Upper lobe of left lung (tissue), 6 donors: Measurements from ENCODE around the gene FOXA1. TPM values are rescaled to one million over a fixed set of nuclear protein-coding genes. Genes with fewer than 3 reads are reported as not detected.

Experiments used
- ATAC-seq, 2 donors: fragments of 200-7000 bp; cut with Tn5 transposase; one replicate each; pipeline ENCODE4 v1.9.1; 2022; ENCODE audit warnings: mild to moderate bottlenecking in 2 of 2, moderate library complexity in 2 of 2; ENCODE audit not compliant: low FRiP score in 2 of 2
- DNase-seq, 2 donors: peaks; one replicate each; pipeline ENCODE4 v3.0.0-alpha.2; 2019 to 2020
- H3K27ac ChIP-seq, 4 donors: fragments of 200-600 bp; sonication (generic); one replicate each; pipeline ENCODE4 v1.5.1; 2016 to 2019
- H3K27me3 ChIP-seq, 4 donors: fragments of 200-600 bp; sonication (generic); one replicate each; pipeline ENCODE4 v1.5.1; 2017 to 2019
- H3K36me3 ChIP-seq, 4 donors: fragments of 200-600 bp; sonication (generic); one replicate each; pipeline ENCODE4 v1.5.1; 2016 to 2019
- H3K4me1 ChIP-seq, 4 donors: fragments of 200-600 bp; sonication (generic); one replicate each; pipeline ENCODE4 v1.5.1; 2018 to 2019
- H3K4me3 ChIP-seq, 4 donors: fragments of 200-600 bp; sonication (generic); one replicate each; pipeline ENCODE4 v1.5.1; 2017 to 2019; ENCODE audit warnings: mild to moderate bottlenecking in 2 of 4, moderate library complexity in 1 of 4
- H3K9me3 ChIP-seq, 4 donors: fragments of 200-600 bp; sonication (generic); one replicate each; pipeline ENCODE4 v1.5.1; 2018 to 2019
- CTCF ChIP-seq, 6 experiments: fragments of 450-650 bp in 4 of 6; fragments of 200-600 bp in 2 of 6; sonication (generic) in 2 of 6; IDR thresholded peaks; one replicate each; pipeline ENCODE4 v1.5.1; 2016 to 2019; ENCODE audit warnings: antibody characterized with exemption in 6 of 6
- EP300 ChIP-seq, 4 donors: sonication (generic); formaldehyde crosslinking; IDR thresholded peaks; one replicate each; pipeline ENCODE4 v1.5.1; 2017; ENCODE audit warnings: antibody characterized with exemption in 4 of 4, control low read depth in 2 of 4
- POLR2A ChIP-seq, 4 donors: fragments of 450-650 bp; IDR thresholded peaks; one replicate each; pipeline ENCODE4 v1.5.1; 2016 to 2017; ENCODE audit warnings: antibody characterized with exemption in 4 of 4, mild to moderate bottlenecking in 2 of 4
- POLR2AphosphoS5 ChIP-seq, 2 donors: sonication (generic); formaldehyde crosslinking; IDR thresholded peaks; one replicate each; pipeline ENCODE4 v1.5.1; 2017; ENCODE audit warnings: antibody characterized with exemption in 2 of 2
- whole genome bisulfite sequencing, 2 donors: methylation state at CpG; one replicate each; pipeline ENCODE4 v1.1.5; 2017 to 2018; 5-methylcytosine and 5-hydroxymethylcytosine counted together
- total RNA-seq, 6 donors: library from RNA; depleted of rRNA in 4 of 6; stranded (reverse); fragments of >200 nt in 4 of 6; gene quantifications; one replicate each; pipeline versions ENCODE4 v1.1.0 to v1.2.1, GENCODE V29; 2016 to 2021
- donor health status: DM: no; HTN: no; CAD: no; lungs with moderate emphysema.
- donor health status: DM: no; HTN: yes; CAD: no; lungs with severe emphysema.

Gene FOXA1
- total RNA-seq, 6 donors from 2014 or later = 25.1 to 69.2 (median 34.6) TPM

- H3K4me3 ChIP-seq = no peak overlapping the region
- ATAC-seq (no peak), DNase-seq (peak in 1 of 2 donors; percentile 80)
- no peaks in the 10 kb centered on the region for H3K36me3 ChIP-seq
- no peak overlapping the region for H3K27ac ChIP-seq
- no peaks in the 10 kb centered on the region for H3K9me3 ChIP-seq
- TF ChIP-seq POLR2AphosphoS5 (IDR thresholded peaks at IDR 0.05) = no peak
- WGBS, 2 donors = 33 to 46% methylated on average over 40 to 80 of the region's 81 CpGs
- peaks cover 0 to 5% (median 0%) of the 10 kb centered on the region in 4 donors for H3K4me1 ChIP-seq
- H3K27me3 ChIP-seq = no peaks in the 10 kb centered on the region
Measured at GRCh38 chr14:37622231-37622923, 27.3 kb upstream of the FOXA1 start.

GRCh38 chr14:37620856-37621255 lies 25.8 kb upstream of the FOXA1 start:
- Histone ChIP-seq H3K4me1 (peaks cover 0 to 5% (median 0%) of the 10 kb centered on the region in 4 donors), H3K36me3 (no peaks in the 10 kb centered on the region), H3K27ac (no peak overlapping the region), H3K27me3 (no peaks in the 10 kb centered on the region), H3K9me3 (peaks cover 3 to 12% (median 5%) of the 10 kb centered on the region in 4 donors), H3K4me3 (no peak overlapping the region)
- ATAC-seq = no peak
- no peak for TF ChIP-seq EP300 (IDR thresholded peaks at IDR 0.05)
- TF ChIP-seq CTCF (IDR thresholded peaks at IDR 0.05) = no peak
- TF ChIP-seq POLR2AphosphoS5 (IDR thresholded peaks at IDR 0.05) = no peak
- no peak for TF ChIP-seq POLR2A (IDR thresholded peaks at IDR 0.05)
- DNase-seq = no peak

- Histone ChIP-seq H3K27ac (no peak overlapping the region), H3K27me3 (no peaks in the 10 kb centered on the region), H3K9me3 (peaks cover 5 to 23% (median 19%) of the 10 kb centered on the region in 4 donors), H3K4me3 (no peak overlapping the region), H3K4me1 (peaks cover 0 to 5% (median 0%) of the 10 kb centered on the region in 4 donors), H3K36me3 (no peaks in the 10 kb centered on the region)
- TF ChIP-seq EP300 (IDR thresholded peaks at IDR 0.05) (no peak), POLR2AphosphoS5 (IDR thresholded peaks at IDR 0.05) (no peak), CTCF (IDR thresholded peaks at IDR 0.05) (no peak), POLR2A (IDR thresholded peaks at IDR 0.05) (no peak)
- DNase-seq (no peak), ATAC-seq (no peak)
- WGBS, 2 donors = 30 to 35% methylated on average over 1 of the region's 1 CpG
Measured at GRCh38 chr14:37618498-37619028, 23.5 kb upstream of the FOXA1 start.

- Histone ChIP-seq H3K27me3 (no peaks in the 10 kb centered on the region), H3K36me3 (no peaks in the 10 kb centered on the region), H3K4me1 (peaks cover 0 to 5% (median 0%) of the 10 kb centered on the region in 4 donors), H3K27ac (no peak overlapping the region), H3K9me3 (peaks cover 5 to 23% (median 19%) of the 10 kb centered on the region in 4 donors), H3K4me3 (no peak overlapping the region)
- 81 to 95% methylated on average over 1 of the region's 1 CpG for WGBS, 2 donors
- TF ChIP-seq CTCF (IDR thresholded peaks at IDR 0.05) (no peak), POLR2A (IDR thresholded peaks at IDR 0.05) (no peak), EP300 (IDR thresholded peaks at IDR 0.05) (no peak), POLR2AphosphoS5 (IDR thresholded peaks at IDR 0.05) (no peak)
- ATAC-seq (no peak), DNase-seq (no peak)
Measured at GRCh38 chr14:37617864-37618365, 22.9 kb upstream of the FOXA1 start.

- H3K4me1 ChIP-seq = no peaks in the 10 kb centered on the region
- H3K27me3 ChIP-seq = no peaks in the 10 kb centered on the region
- WGBS, 2 donors = 90 to 93% methylated on average over 4 of the region's 4 CpGs
- H3K36me3 ChIP-seq = no peaks in the 10 kb centered on the region
- no peak overlapping the region for H3K4me3 ChIP-seq
- DNase-seq = no peak
- no peak overlapping the region for H3K27ac ChIP-seq
- TF ChIP-seq CTCF (IDR thresholded peaks at IDR 0.05) = no peak
- no peak for TF ChIP-seq EP300 (IDR thresholded peaks at IDR 0.05)
- no peak for TF ChIP-seq POLR2A (IDR thresholded peaks at IDR 0.05)
- TF ChIP-seq POLR2AphosphoS5 (IDR thresholded peaks at IDR 0.05) = no peak
- no peak for ATAC-seq
- peaks cover 5 to 25% (median 20%) of the 10 kb centered on the region in 4 donors for H3K9me3 ChIP-seq
Measured at GRCh38 chr14:37616853-37617252, 21.8 kb upstream of the FOXA1 start.
